ENCODE data around the gene SMIM41.

The SMIM41 gene

GRCh38 chr12:52053536-52054209 lies 25.8 kb upstream of the SMIM41 start:
- TF ChIP-seq EZH2phosphoT487 (IDR thresholded peaks at IDR 0.05; ENCODE audit: low read length), result no peak
- no peak for TF ChIP-seq EZH2 (optimal IDR thresholded peaks at IDR 0.05; ENCODE audit: low read depth, low read length)
- TF ChIP-seq CTCF (IDR thresholded peaks at IDR 0.05; ENCODE audit: low read length), result no peak
- no peak overlapping the region for H2AFZ ChIP-seq (ENCODE audit: low read length)
- no peaks in the 10 kb centered on the region for H3K79me2 ChIP-seq (ENCODE audit: low read length)
- H3K36me3 ChIP-seq (replicated peaks; ENCODE audit: insufficient read depth, low read length), result no peaks in the 10 kb centered on the region
- no peak for DNase-seq
- no peak overlapping the region for H3K27ac ChIP-seq (ENCODE audit: low read length)
- H3K9me3 ChIP-seq (replicated peaks; ENCODE audit: insufficient read depth, low read length), result no peaks in the 10 kb centered on the region
- no peak overlapping the region for H3K4me2 ChIP-seq (ENCODE audit: low read depth, low read length)
- no peak overlapping the region for H3K4me3 ChIP-seq (ENCODE audit: low read length)
- no peaks in the 10 kb centered on the region for H3K9me2 ChIP-seq (replicated peaks; ENCODE audit: insufficient read depth, low read length)
- H3F3A ChIP-seq (ENCODE audit: insufficient read depth, low read length), result peaks cover 21% of the 10 kb centered on the region
- peaks cover 26% of the 10 kb centered on the region for H3K4me1 ChIP-seq (ENCODE audit: low read length)
- no peaks in the 10 kb centered on the region for H4K20me1 ChIP-seq (ENCODE audit: insufficient read depth, low read length)
- no peaks in the 10 kb centered on the region for H3K27me3 ChIP-seq (replicated peaks; ENCODE audit: insufficient read depth, low read length)
- H3K9ac ChIP-seq (ENCODE audit: low read length), result no peak overlapping the region

GRCh38 chr12:52054231-52054832 lies 25.2 kb upstream of the SMIM41 start:
- Histone ChIP-seq H3K79me2 (ENCODE audit: low read length) (no peaks in the 10 kb centered on the region), H3K4me1 (ENCODE audit: low read length) (peaks cover 26% of the 10 kb centered on the region), H3K9ac (ENCODE audit: low read length) (no peak overlapping the region), H3F3A (ENCODE audit: insufficient read depth, low read length) (peaks cover 21% of the 10 kb centered on the region), H3K4me3 (ENCODE audit: low read length) (no peak overlapping the region), H3K27me3 (replicated peaks; ENCODE audit: insufficient read depth, low read length) (no peaks in the 10 kb centered on the region), H3K9me2 (replicated peaks; ENCODE audit: insufficient read depth, low read length) (no peaks in the 10 kb centered on the region), H3K36me3 (replicated peaks; ENCODE audit: insufficient read depth, low read length) (no peaks in the 10 kb centered on the region), H3K4me2 (ENCODE audit: low read depth, low read length) (no peak overlapping the region), H3K27ac (ENCODE audit: low read length) (no peak overlapping the region), H4K20me1 (ENCODE audit: insufficient read depth, low read length) (no peaks in the 10 kb centered on the region), H3K9me3 (replicated peaks; ENCODE audit: insufficient read depth, low read length) (no peaks in the 10 kb centered on the region), H2AFZ (ENCODE audit: low read length) (no peak overlapping the region)
- TF ChIP-seq EZH2phosphoT487 (IDR thresholded peaks at IDR 0.05; ENCODE audit: low read length) (no peak), EZH2 (optimal IDR thresholded peaks at IDR 0.05; ENCODE audit: low read depth, low read length) (no peak), CTCF (IDR thresholded peaks at IDR 0.05; ENCODE audit: low read length) (no peak)
- DNase-seq, result no peak

- Histone ChIP-seq H3K79me2 (ENCODE audit: low read length) (no peaks in the 10 kb centered on the region), H3F3A (ENCODE audit: insufficient read depth, low read length) (peaks cover 20% of the 10 kb centered on the region), H3K27me3 (replicated peaks; ENCODE audit: insufficient read depth, low read length) (no peaks in the 10 kb centered on the region), H3K4me3 (ENCODE audit: low read length) (no peak overlapping the region), H3K9me2 (replicated peaks; ENCODE audit: insufficient read depth, low read length) (no peaks in the 10 kb centered on the region), H2AFZ (ENCODE audit: low read length) (no peak overlapping the region), H3K9ac (ENCODE audit: low read length) (no peak overlapping the region), H3K36me3 (replicated peaks; ENCODE audit: insufficient read depth, low read length) (no peaks in the 10 kb centered on the region), H3K4me1 (ENCODE audit: low read length) (peaks cover 22% of the 10 kb centered on the region), H3K4me2 (ENCODE audit: low read depth, low read length) (no peak overlapping the region), H3K27ac (ENCODE audit: low read length) (no peak overlapping the region), H3K9me3 (replicated peaks; ENCODE audit: insufficient read depth, low read length) (no peaks in the 10 kb centered on the region), H4K20me1 (ENCODE audit: insufficient read depth, low read length) (no peaks in the 10 kb centered on the region)
- no peak for DNase-seq
- TF ChIP-seq CTCF (IDR thresholded peaks at IDR 0.05; ENCODE audit: low read length) (no peak), EZH2 (optimal IDR thresholded peaks at IDR 0.05; ENCODE audit: low read depth, low read length) (no peak), EZH2phosphoT487 (IDR thresholded peaks at IDR 0.05; ENCODE audit: low read length) (no peak)
These were observed 24.4 kb upstream of the SMIM41 start for GRCh38 chr12:52054833-52055730.
